Stimulated activated CD4-positive, alpha-beta T cell treated with anti-CD3 and anti-CD28 coated beads, Interleukin-1b, Interleukin-23, amount 100 ng/mL, for 4 hours (primary cell): ENCODE measurements around the gene NFILZ.

Source experiments
- DNase-seq, 2 donors: peaks; one replicate each; pipeline ENCODE4 v3.0.0-alpha.2; 2020; ENCODE audit warnings: low read depth in 2 of 2

Gene NFILZ

GRCh38 chr19:8629996-8630683 lies at the start of gene NFILZ:
Gene NFILZ, plus strand, starts transcription at chr19:8630633. Its CDS starts 46,133 bp downstream, at chr19:8676766.
- DNase-seq = no peak

GRCh38 chr19:8580710-8581281 lies 49.6 kb upstream of the NFILZ start:
- DNase-seq = peak; percentile 77 to 86

GRCh38 chr19:8584965-8585893 lies 45.2 kb upstream of the NFILZ start:
- DNase-seq = no peak

- DNase-seq = peak in 1 of 2 donors; percentile 49
These were observed 44.3 kb upstream of the NFILZ start for GRCh38 chr19:8585894-8586750.

- no peak for DNase-seq
These were observed 41.2 kb upstream of the NFILZ start for GRCh38 chr19:8589177-8589714.

- peak; percentile 89 to 91 for DNase-seq
These were observed 38.0 kb upstream of the NFILZ start for GRCh38 chr19:8592231-8593009.

GRCh38 chr19:8593931-8594330 lies 36.5 kb upstream of the NFILZ start:
- DNase-seq = no peak

GRCh38 chr19:8595651-8596050 lies 34.8 kb upstream of the NFILZ start:
- no peak for DNase-seq

GRCh38 chr19:8596168-8596567 lies 34.3 kb upstream of the NFILZ start:
- DNase-seq = no peak

GRCh38 chr19:8600064-8600463 lies 30.4 kb upstream of the NFILZ start:
- no peak for DNase-seq

- no peak for DNase-seq
These were observed 29.6 kb upstream of the NFILZ start for GRCh38 chr19:8600816-8601215.

GRCh38 chr19:8601796-8602195 lies 28.6 kb upstream of the NFILZ start:
- no peak for DNase-seq

GRCh38 chr19:8605514-8605913 lies 24.9 kb upstream of the NFILZ start:
- no peak for DNase-seq

- no peak for DNase-seq
These were observed 23.0 kb upstream of the NFILZ start for GRCh38 chr19:8607386-8607785.

- no peak for DNase-seq
These were observed 21.5 kb upstream of the NFILZ start for GRCh38 chr19:8608941-8609278.

GRCh38 chr19:8609279-8610040 lies 21.0 kb upstream of the NFILZ start:
- no peak for DNase-seq

GRCh38 chr19:8610041-8610935 lies 20.1 kb upstream of the NFILZ start, which contains the start of gene ADAMTS10:
Gene ADAMTS10, minus strand, starts transcription at chr19:8610715. Its CDS starts 5,005 bp downstream, at chr19:8605710.
- peak; percentile 14 to 15 for DNase-seq

GRCh38 chr19:8610936-8611300 lies 19.5 kb upstream of the NFILZ start:
- DNase-seq = no peak

GRCh38 chr19:8611391-8611876 lies 19.0 kb upstream of the NFILZ start:
- no peak for DNase-seq
